Neural cell (in vitro differentiated cells): ENCODE measurements around the gene ST6GALNAC1. TPM values are rescaled to one million over a fixed set of nuclear protein-coding genes. Genes with fewer than 3 reads are reported as not detected.

Source experiments
- H2AFZ ChIP-seq: fragments of 200-600, 300-800 bp; sonication (generic), shearing (Covaris generic); 2 replicates; pipeline ENCODE4 v1.6.0; 2014; ENCODE audit warnings: low read depth, mild to moderate bottlenecking, antibody characterized with exemption, low read length, moderate library complexity
- H3F3A ChIP-seq: fragments of 200-600 bp; shearing (Covaris generic); 2 replicates; pipeline ENCODE4 v1.6.1; 2016; ENCODE audit warnings: mild to moderate bottlenecking, moderate library complexity, mixed read lengths, antibody characterized with exemption, low read length; ENCODE audit not compliant: insufficient read depth, poor library complexity, severe bottlenecking
- H3K27ac ChIP-seq: fragments of 200-600, 300-800 bp; sonication (generic), shearing (Covaris generic); 2 replicates; pipeline ENCODE4 v1.5.1; 2014; ENCODE audit warnings: mild to moderate bottlenecking, low read length, moderate library complexity
- H3K27me3 ChIP-seq: fragments of 300-800, 200-600 bp; sonication (generic), shearing (Covaris generic); 2 replicates; pipeline ENCODE4 v1.6.0; 2014; ENCODE audit warnings: mild to moderate bottlenecking, low read depth, low read length, moderate library complexity; ENCODE audit not compliant: insufficient read depth
- H3K36me3 ChIP-seq: fragments of 300-800, 200-600 bp; sonication (generic), shearing (Covaris generic); 2 replicates; pipeline ENCODE4 v1.5.1; 2014; ENCODE audit warnings: mild to moderate bottlenecking, antibody characterized with exemption, low read length, moderate library complexity; ENCODE audit not compliant: insufficient read depth
- H3K4me2 ChIP-seq: fragments of 300-800, 200-600 bp; sonication (generic), shearing (Covaris generic); 2 replicates; pipeline ENCODE4 v1.6.0; 2014; ENCODE audit warnings: mild to moderate bottlenecking, low read length
- H3K4me3 ChIP-seq: fragments of 300-800, 200-600 bp; sonication (generic), shearing (Covaris generic); 2 replicates; pipeline ENCODE4 v1.5.1; 2014; ENCODE audit warnings: mild to moderate bottlenecking, low read length, moderate library complexity
- H3K79me2 ChIP-seq: fragments of 200-600 bp; shearing (Covaris generic); replicated peaks from 2 replicates; pipeline ENCODE4 v1.6.0; 2014; ENCODE audit warnings: mild to moderate bottlenecking, low read length, moderate library complexity; ENCODE audit not compliant: insufficient read depth
- H3K9ac ChIP-seq: fragments of 300-800, 200-600 bp; sonication (generic), shearing (Covaris generic); 2 replicates; pipeline ENCODE4 v1.6.1; 2016; ENCODE audit warnings: mild to moderate bottlenecking, low read length, mixed read lengths
- H3K9me2 ChIP-seq: fragments of 200-600 bp; shearing (Covaris generic); 2 replicates; pipeline ENCODE4 v1.6.1; 2016; ENCODE audit warnings: mild to moderate bottlenecking, low read length, mixed read lengths; ENCODE audit not compliant: insufficient read depth
- H3K9me3 ChIP-seq: fragments of 200-600, 300-800 bp; sonication (generic), shearing (Covaris generic); 2 replicates; pipeline ENCODE4 v1.6.1; 2016; ENCODE audit warnings: mild to moderate bottlenecking, mixed run types, low read length, moderate library complexity, mixed read lengths
- H4K20me1 ChIP-seq: fragments of 200-600 bp; shearing (Covaris generic); 2 replicates; pipeline ENCODE4 v1.6.1; 2016; ENCODE audit warnings: mild to moderate bottlenecking, mixed run types; ENCODE audit not compliant: insufficient read depth
- EP300 ChIP-seq: fragments of 450-650 bp; conservative IDR thresholded peaks from 2 replicates; pipeline ENCODE4 v1.6.1; 2014; ENCODE audit warnings: antibody characterized with exemption, mild to moderate bottlenecking, moderate library complexity; ENCODE audit not compliant: poor library complexity, severe bottlenecking
- EZH2 ChIP-seq: fragments of 200-600, 300-800 bp; shearing (Covaris generic), sonication (generic); IDR thresholded peaks from 2 replicates; pipeline ENCODE4 v1.6.1; 2014; ENCODE audit warnings: antibody characterized with exemption, low read length, borderline replicate concordance, mild to moderate bottlenecking; ENCODE audit not compliant: insufficient read depth, poor library complexity, severe bottlenecking
- MXI1 ChIP-seq: fragments of 450-650 bp; conservative IDR thresholded peaks from 2 replicates; pipeline ENCODE4 v1.6.1; 2014; ENCODE audit warnings: antibody characterized with exemption, mild to moderate bottlenecking; ENCODE audit not compliant: poor library complexity, severe bottlenecking
- POLR2AphosphoS5 ChIP-seq: IDR thresholded peaks from 2 replicates; pipeline ENCODE4 v1.6.1; 2012
- RAD21 ChIP-seq: fragments of 450-650 bp; conservative IDR thresholded peaks from 2 replicates; pipeline ENCODE4 v1.6.1; 2014; ENCODE audit warnings: antibody characterized with exemption, mild to moderate bottlenecking, moderate library complexity
- SMC3 ChIP-seq: fragments of 450-650 bp; conservative IDR thresholded peaks from 2 replicates; pipeline ENCODE4 v1.6.1; 2014; ENCODE audit warnings: antibody characterized with exemption, mild to moderate bottlenecking, moderate library complexity; ENCODE audit not compliant: poor library complexity
- TAF1 ChIP-seq: IDR thresholded peaks from 2 replicates; pipeline ENCODE4 v1.6.1; 2012; ENCODE audit warnings: low read depth
- polyA plus RNA-seq: library from polyadenylated mRNA; depleted of rRNA; stranded (reverse); fragments of >200 nt; gene quantifications from 2 replicates; pipeline ENCODE4 v1.2.3, GENCODE V29; 2014
- TF ChIP-seq, protein P1 (sequence below): IDR thresholded peaks from 2 replicates; pipeline ENCODE4 v1.6.1; 2012; ENCODE audit warnings: borderline replicate concordance
- TF ChIP-seq, protein P2 (sequence below): fragments of 450-650 bp; IDR thresholded peaks from 2 replicates; pipeline ENCODE4 v1.5.1; 2014; ENCODE audit warnings: antibody characterized with exemption, mild to moderate bottlenecking, moderate library complexity; ENCODE audit not compliant: poor library complexity, severe bottlenecking

Gene ST6GALNAC1
- polyA plus RNA-seq, 1 donor from 2014 or later: not detected

DNA sequence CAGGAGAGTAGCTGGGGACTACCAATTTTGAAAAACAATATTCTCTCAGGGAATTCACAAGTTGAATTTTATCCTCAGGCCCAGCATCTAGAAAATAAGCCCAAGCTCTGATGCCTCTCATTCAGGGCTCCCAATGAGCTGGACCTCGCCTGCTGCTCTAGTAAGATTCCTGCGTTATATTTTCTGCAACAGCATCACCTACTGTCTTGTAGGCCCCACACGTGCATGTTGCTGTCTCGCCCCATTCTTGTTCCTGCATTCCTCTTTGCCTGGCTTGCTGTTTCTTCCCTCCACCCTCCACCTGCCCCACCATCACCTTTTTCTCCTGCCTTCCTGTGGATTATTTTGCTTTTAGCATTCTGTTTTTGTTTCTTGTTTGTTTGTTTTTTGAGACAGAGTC is 49.6 kb downstream of the ST6GALNAC1 start:
- H3K9me2 ChIP-seq: no peaks in the 10 kb centered on the region

GRCh38 chr17:76593384-76593826 is 50.2 kb downstream of the ST6GALNAC1 start:
- Histone ChIP-seq H3K36me3 (no peaks in the 10 kb centered on the region), H3F3A (no peaks in the 10 kb centered on the region), H3K27ac (no peak overlapping the region), H3K27me3 (no peaks in the 10 kb centered on the region), H3K9me2 (no peaks in the 10 kb centered on the region), H3K4me3 (no peak overlapping the region), H3K79me2 (no peaks in the 10 kb centered on the region), H2AFZ (no peak overlapping the region), H3K4me2 (no peak overlapping the region), H3K9ac (no peak overlapping the region), H3K9me3 (no peaks in the 10 kb centered on the region), H4K20me1 (no peaks in the 10 kb centered on the region)
- TF ChIP-seq TAF1 (no peak), SMC3 (no peak), MXI1 (no peak), RAD21 (no peak), EP300 (no peak), POLR2AphosphoS5 (no peak), EZH2 (no peak)
- TF ChIP-seq, protein P1, sequence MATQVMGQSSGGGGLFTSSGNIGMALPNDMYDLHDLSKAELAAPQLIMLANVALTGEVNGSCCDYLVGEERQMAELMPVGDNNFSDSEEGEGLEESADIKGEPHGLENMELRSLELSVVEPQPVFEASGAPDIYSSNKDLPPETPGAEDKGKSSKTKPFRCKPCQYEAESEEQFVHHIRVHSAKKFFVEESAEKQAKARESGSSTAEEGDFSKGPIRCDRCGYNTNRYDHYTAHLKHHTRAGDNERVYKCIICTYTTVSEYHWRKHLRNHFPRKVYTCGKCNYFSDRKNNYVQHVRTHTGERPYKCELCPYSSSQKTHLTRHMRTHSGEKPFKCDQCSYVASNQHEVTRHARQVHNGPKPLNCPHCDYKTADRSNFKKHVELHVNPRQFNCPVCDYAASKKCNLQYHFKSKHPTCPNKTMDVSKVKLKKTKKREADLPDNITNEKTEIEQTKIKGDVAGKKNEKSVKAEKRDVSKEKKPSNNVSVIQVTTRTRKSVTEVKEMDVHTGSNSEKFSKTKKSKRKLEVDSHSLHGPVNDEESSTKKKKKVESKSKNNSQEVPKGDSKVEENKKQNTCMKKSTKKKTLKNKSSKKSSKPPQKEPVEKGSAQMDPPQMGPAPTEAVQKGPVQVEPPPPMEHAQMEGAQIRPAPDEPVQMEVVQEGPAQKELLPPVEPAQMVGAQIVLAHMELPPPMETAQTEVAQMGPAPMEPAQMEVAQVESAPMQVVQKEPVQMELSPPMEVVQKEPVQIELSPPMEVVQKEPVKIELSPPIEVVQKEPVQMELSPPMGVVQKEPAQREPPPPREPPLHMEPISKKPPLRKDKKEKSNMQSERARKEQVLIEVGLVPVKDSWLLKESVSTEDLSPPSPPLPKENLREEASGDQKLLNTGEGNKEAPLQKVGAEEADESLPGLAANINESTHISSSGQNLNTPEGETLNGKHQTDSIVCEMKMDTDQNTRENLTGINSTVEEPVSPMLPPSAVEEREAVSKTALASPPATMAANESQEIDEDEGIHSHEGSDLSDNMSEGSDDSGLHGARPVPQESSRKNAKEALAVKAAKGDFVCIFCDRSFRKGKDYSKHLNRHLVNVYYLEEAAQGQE: no peak
- TF ChIP-seq, protein P2, sequence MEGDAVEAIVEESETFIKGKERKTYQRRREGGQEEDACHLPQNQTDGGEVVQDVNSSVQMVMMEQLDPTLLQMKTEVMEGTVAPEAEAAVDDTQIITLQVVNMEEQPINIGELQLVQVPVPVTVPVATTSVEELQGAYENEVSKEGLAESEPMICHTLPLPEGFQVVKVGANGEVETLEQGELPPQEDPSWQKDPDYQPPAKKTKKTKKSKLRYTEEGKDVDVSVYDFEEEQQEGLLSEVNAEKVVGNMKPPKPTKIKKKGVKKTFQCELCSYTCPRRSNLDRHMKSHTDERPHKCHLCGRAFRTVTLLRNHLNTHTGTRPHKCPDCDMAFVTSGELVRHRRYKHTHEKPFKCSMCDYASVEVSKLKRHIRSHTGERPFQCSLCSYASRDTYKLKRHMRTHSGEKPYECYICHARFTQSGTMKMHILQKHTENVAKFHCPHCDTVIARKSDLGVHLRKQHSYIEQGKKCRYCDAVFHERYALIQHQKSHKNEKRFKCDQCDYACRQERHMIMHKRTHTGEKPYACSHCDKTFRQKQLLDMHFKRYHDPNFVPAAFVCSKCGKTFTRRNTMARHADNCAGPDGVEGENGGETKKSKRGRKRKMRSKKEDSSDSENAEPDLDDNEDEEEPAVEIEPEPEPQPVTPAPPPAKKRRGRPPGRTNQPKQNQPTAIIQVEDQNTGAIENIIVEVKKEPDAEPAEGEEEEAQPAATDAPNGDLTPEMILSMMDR: no peak

More for the DNA sequence above, 49.6 kb downstream of the ST6GALNAC1 start:
- Histone ChIP-seq H3K4me2 (no peak overlapping the region), H3K9me3 (no peaks in the 10 kb centered on the region), H3F3A (no peaks in the 10 kb centered on the region), H3K9ac (no peak overlapping the region), H3K36me3 (no peaks in the 10 kb centered on the region), H3K79me2 (no peaks in the 10 kb centered on the region), H3K27me3 (no peaks in the 10 kb centered on the region), H2AFZ (no peak overlapping the region), H4K20me1 (no peaks in the 10 kb centered on the region), H3K4me3 (no peak overlapping the region), H3K27ac (no peak overlapping the region)
- TF ChIP-seq, protein P2: no peak
- TF ChIP-seq POLR2AphosphoS5: no peak
- TF ChIP-seq EZH2: no peak
- TF ChIP-seq RAD21: no peak
- TF ChIP-seq TAF1: no peak
- TF ChIP-seq, protein P1: no peak
- TF ChIP-seq EP300: no peak
- no peak for TF ChIP-seq MXI1
- no peak for TF ChIP-seq SMC3
